Neural cell (in vitro differentiated cells): ENCODE measurements around the gene ANAPC15. TPM values are rescaled to one million over a fixed set of nuclear protein-coding genes. Genes with fewer than 3 reads are reported as not detected.

Source experiments
- H2AFZ ChIP-seq: fragments of 200-600, 300-800 bp; sonication (generic), shearing (Covaris generic); 2 replicates; pipeline ENCODE4 v1.6.0; 2014; ENCODE audit warnings: low read depth, mild to moderate bottlenecking, antibody characterized with exemption, low read length, moderate library complexity
- H3F3A ChIP-seq: fragments of 200-600 bp; shearing (Covaris generic); 2 replicates; pipeline ENCODE4 v1.6.1; 2016; ENCODE audit warnings: mild to moderate bottlenecking, moderate library complexity, mixed read lengths, antibody characterized with exemption, low read length; ENCODE audit not compliant: insufficient read depth, poor library complexity, severe bottlenecking
- H3K27ac ChIP-seq: fragments of 200-600, 300-800 bp; sonication (generic), shearing (Covaris generic); 2 replicates; pipeline ENCODE4 v1.5.1; 2014; ENCODE audit warnings: mild to moderate bottlenecking, low read length, moderate library complexity
- H3K27me3 ChIP-seq: fragments of 300-800, 200-600 bp; sonication (generic), shearing (Covaris generic); 2 replicates; pipeline ENCODE4 v1.6.0; 2014; ENCODE audit warnings: mild to moderate bottlenecking, low read depth, low read length, moderate library complexity; ENCODE audit not compliant: insufficient read depth
- H3K36me3 ChIP-seq: fragments of 300-800, 200-600 bp; sonication (generic), shearing (Covaris generic); 2 replicates; pipeline ENCODE4 v1.5.1; 2014; ENCODE audit warnings: mild to moderate bottlenecking, antibody characterized with exemption, low read length, moderate library complexity; ENCODE audit not compliant: insufficient read depth
- H3K4me2 ChIP-seq: fragments of 300-800, 200-600 bp; sonication (generic), shearing (Covaris generic); 2 replicates; pipeline ENCODE4 v1.6.0; 2014; ENCODE audit warnings: mild to moderate bottlenecking, low read length
- H3K4me3 ChIP-seq: fragments of 300-800, 200-600 bp; sonication (generic), shearing (Covaris generic); 2 replicates; pipeline ENCODE4 v1.5.1; 2014; ENCODE audit warnings: mild to moderate bottlenecking, low read length, moderate library complexity
- H3K79me2 ChIP-seq: fragments of 200-600 bp; shearing (Covaris generic); replicated peaks from 2 replicates; pipeline ENCODE4 v1.6.0; 2014; ENCODE audit warnings: mild to moderate bottlenecking, low read length, moderate library complexity; ENCODE audit not compliant: insufficient read depth
- H3K9ac ChIP-seq: fragments of 300-800, 200-600 bp; sonication (generic), shearing (Covaris generic); 2 replicates; pipeline ENCODE4 v1.6.1; 2016; ENCODE audit warnings: mild to moderate bottlenecking, low read length, mixed read lengths
- H3K9me2 ChIP-seq: fragments of 200-600 bp; shearing (Covaris generic); 2 replicates; pipeline ENCODE4 v1.6.1; 2016; ENCODE audit warnings: mild to moderate bottlenecking, low read length, mixed read lengths; ENCODE audit not compliant: insufficient read depth
- H3K9me3 ChIP-seq: fragments of 200-600, 300-800 bp; sonication (generic), shearing (Covaris generic); 2 replicates; pipeline ENCODE4 v1.6.1; 2016; ENCODE audit warnings: mild to moderate bottlenecking, mixed run types, low read length, moderate library complexity, mixed read lengths
- H4K20me1 ChIP-seq: fragments of 200-600 bp; shearing (Covaris generic); 2 replicates; pipeline ENCODE4 v1.6.1; 2016; ENCODE audit warnings: mild to moderate bottlenecking, mixed run types; ENCODE audit not compliant: insufficient read depth
- EP300 ChIP-seq: fragments of 450-650 bp; conservative IDR thresholded peaks from 2 replicates; pipeline ENCODE4 v1.6.1; 2014; ENCODE audit warnings: antibody characterized with exemption, mild to moderate bottlenecking, moderate library complexity; ENCODE audit not compliant: poor library complexity, severe bottlenecking
- EZH2 ChIP-seq: fragments of 200-600, 300-800 bp; shearing (Covaris generic), sonication (generic); IDR thresholded peaks from 2 replicates; pipeline ENCODE4 v1.6.1; 2014; ENCODE audit warnings: antibody characterized with exemption, low read length, borderline replicate concordance, mild to moderate bottlenecking; ENCODE audit not compliant: insufficient read depth, poor library complexity, severe bottlenecking
- MXI1 ChIP-seq: fragments of 450-650 bp; conservative IDR thresholded peaks from 2 replicates; pipeline ENCODE4 v1.6.1; 2014; ENCODE audit warnings: antibody characterized with exemption, mild to moderate bottlenecking; ENCODE audit not compliant: poor library complexity, severe bottlenecking
- POLR2AphosphoS5 ChIP-seq: IDR thresholded peaks from 2 replicates; pipeline ENCODE4 v1.6.1; 2012
- RAD21 ChIP-seq: fragments of 450-650 bp; conservative IDR thresholded peaks from 2 replicates; pipeline ENCODE4 v1.6.1; 2014; ENCODE audit warnings: antibody characterized with exemption, mild to moderate bottlenecking, moderate library complexity
- REST ChIP-seq: IDR thresholded peaks from 2 replicates; pipeline ENCODE4 v1.6.1; 2012; ENCODE audit warnings: borderline replicate concordance
- SMC3 ChIP-seq: fragments of 450-650 bp; conservative IDR thresholded peaks from 2 replicates; pipeline ENCODE4 v1.6.1; 2014; ENCODE audit warnings: antibody characterized with exemption, mild to moderate bottlenecking, moderate library complexity; ENCODE audit not compliant: poor library complexity
- TAF1 ChIP-seq: IDR thresholded peaks from 2 replicates; pipeline ENCODE4 v1.6.1; 2012; ENCODE audit warnings: low read depth
- polyA plus RNA-seq: library from polyadenylated mRNA; depleted of rRNA; stranded (reverse); fragments of >200 nt; gene quantifications from 2 replicates; pipeline ENCODE4 v1.2.3, GENCODE V29; 2014
- TF ChIP-seq, protein P1 (sequence below): fragments of 450-650 bp; IDR thresholded peaks from 2 replicates; pipeline ENCODE4 v1.5.1; 2014; ENCODE audit warnings: antibody characterized with exemption, mild to moderate bottlenecking, moderate library complexity; ENCODE audit not compliant: poor library complexity, severe bottlenecking

Gene ANAPC15
- polyA plus RNA-seq, 1 donor from 2014 or later, result 64.6 TPM

DNA sequence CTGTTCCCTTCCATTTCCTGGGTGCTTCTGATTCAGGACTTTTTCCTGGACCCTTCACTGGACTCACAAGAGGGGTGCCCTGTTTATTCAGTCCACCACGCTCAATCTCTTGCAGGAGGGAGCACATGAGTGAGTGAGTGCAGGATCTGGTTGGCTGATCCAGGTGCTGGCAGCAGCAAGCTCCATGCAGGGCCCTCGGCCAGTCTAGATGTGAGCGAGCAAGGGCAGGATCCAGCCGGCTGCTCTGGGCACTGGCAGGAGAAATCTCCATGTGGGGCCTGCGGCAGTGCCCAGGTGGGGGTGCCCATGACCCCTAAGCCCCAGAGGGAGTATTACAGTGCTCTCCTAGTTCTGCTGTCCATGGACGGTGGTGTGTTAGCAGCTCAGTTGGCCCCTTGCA is 11.6 kb upstream of the ANAPC15 start:
- no peak overlapping the region for H3K27ac ChIP-seq
- no peaks in the 10 kb centered on the region for H3K36me3 ChIP-seq
- no peaks in the 10 kb centered on the region for H4K20me1 ChIP-seq
- no peak overlapping the region for H2AFZ ChIP-seq
- H3K9ac ChIP-seq, result no peak overlapping the region
- H3K9me3 ChIP-seq, result peaks cover 7% of the 10 kb centered on the region
- no peak overlapping the region for H3K4me3 ChIP-seq
- TF ChIP-seq TAF1 (no peak), EP300 (no peak), REST (no peak), MXI1 (no peak), POLR2AphosphoS5 (no peak), SMC3 (no peak), EZH2 (no peak), RAD21 (no peak)
- TF ChIP-seq, protein P1, sequence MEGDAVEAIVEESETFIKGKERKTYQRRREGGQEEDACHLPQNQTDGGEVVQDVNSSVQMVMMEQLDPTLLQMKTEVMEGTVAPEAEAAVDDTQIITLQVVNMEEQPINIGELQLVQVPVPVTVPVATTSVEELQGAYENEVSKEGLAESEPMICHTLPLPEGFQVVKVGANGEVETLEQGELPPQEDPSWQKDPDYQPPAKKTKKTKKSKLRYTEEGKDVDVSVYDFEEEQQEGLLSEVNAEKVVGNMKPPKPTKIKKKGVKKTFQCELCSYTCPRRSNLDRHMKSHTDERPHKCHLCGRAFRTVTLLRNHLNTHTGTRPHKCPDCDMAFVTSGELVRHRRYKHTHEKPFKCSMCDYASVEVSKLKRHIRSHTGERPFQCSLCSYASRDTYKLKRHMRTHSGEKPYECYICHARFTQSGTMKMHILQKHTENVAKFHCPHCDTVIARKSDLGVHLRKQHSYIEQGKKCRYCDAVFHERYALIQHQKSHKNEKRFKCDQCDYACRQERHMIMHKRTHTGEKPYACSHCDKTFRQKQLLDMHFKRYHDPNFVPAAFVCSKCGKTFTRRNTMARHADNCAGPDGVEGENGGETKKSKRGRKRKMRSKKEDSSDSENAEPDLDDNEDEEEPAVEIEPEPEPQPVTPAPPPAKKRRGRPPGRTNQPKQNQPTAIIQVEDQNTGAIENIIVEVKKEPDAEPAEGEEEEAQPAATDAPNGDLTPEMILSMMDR, result no peak
- H3K9me2 ChIP-seq, result no peaks in the 10 kb centered on the region
- H3K27me3 ChIP-seq, result no peaks in the 10 kb centered on the region
- H3K4me2 ChIP-seq, result no peak overlapping the region
- H3F3A ChIP-seq, result no peaks in the 10 kb centered on the region
- no peaks in the 10 kb centered on the region for H3K79me2 ChIP-seq

DNA sequence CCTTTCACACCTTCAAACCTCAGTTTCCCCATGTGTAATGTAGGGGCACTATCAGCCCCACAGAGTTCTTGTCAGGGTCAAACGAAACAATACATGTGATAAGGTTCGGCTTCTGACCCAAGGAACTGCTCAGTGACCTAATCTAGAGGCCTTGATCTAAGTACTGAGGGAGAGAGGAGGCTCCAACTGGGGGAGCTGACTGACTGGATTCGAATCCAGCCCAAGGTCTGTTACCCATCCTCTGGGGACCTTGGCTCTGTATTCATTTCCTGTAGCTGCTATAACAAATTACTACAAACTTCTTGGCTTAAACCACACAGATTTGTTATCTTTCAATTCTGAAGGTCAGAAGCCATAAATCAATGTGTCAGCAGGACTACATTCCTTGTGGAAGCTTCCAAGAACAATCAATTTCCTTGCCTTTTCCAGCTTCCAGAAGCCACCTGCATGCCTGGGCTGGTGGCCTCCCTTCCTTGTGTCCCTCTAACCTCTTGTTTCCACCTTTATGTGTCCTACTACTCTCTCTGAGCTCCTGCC is 10.7 kb upstream of the ANAPC15 start:
- no peaks in the 10 kb centered on the region for H3K36me3 ChIP-seq
- no peak overlapping the region for H3K9ac ChIP-seq
- TF ChIP-seq RAD21 (no peak), REST (no peak), TAF1 (no peak), POLR2AphosphoS5 (no peak), MXI1 (no peak), EP300 (no peak), SMC3 (no peak), EZH2 (no peak)
- TF ChIP-seq, protein P1, result no peak
- H3K9me2 ChIP-seq, result no peaks in the 10 kb centered on the region
- no peak overlapping the region for H3K4me2 ChIP-seq
- H3K79me2 ChIP-seq, result no peaks in the 10 kb centered on the region
- no peak overlapping the region for H3K27ac ChIP-seq
- no peak overlapping the region for H3K4me3 ChIP-seq
- no peaks in the 10 kb centered on the region for H3K9me3 ChIP-seq
- H2AFZ ChIP-seq, result no peak overlapping the region
- no peaks in the 10 kb centered on the region for H3K27me3 ChIP-seq
- H4K20me1 ChIP-seq, result no peaks in the 10 kb centered on the region
- H3F3A ChIP-seq, result no peaks in the 10 kb centered on the region
